GM23338 (cell line): ENCODE data around the gene MEF2D. TPM values are rescaled to one million over a fixed set of nuclear protein-coding genes. Genes with fewer than 3 reads are reported as not detected.

Experiments
- ATAC-seq: fragments of 200-7000 bp; cut with Tn5 transposase; 3 replicates; pipeline ENCODE4 v1.9.1; 2020
- DNase-seq: peaks from one replicate; pipeline ENCODE4 v3.0.0-alpha.2; 2015; ENCODE audit warnings: low spot score
- H2AFZ ChIP-seq: fragments of 200-600 bp; sonication (generic); 2 replicates; pipeline ENCODE4 v1.8.0; 2016; ENCODE audit warnings: antibody characterized with exemption, mild to moderate bottlenecking, moderate library complexity
- H3F3A ChIP-seq: fragments of 200-600 bp; sonication (generic); replicated peaks from 2 replicates; pipeline ENCODE4 v1.8.0; 2017; ENCODE audit warnings: antibody characterized with exemption, mixed run types, low read depth
- H3K27ac ChIP-seq: fragments of 200-600 bp; sonication (generic); 2 replicates; pipeline ENCODE4 v1.6.1; 2016; ENCODE audit warnings: low read depth
- H3K27me3 ChIP-seq: fragments of 200-600 bp; sonication (generic); 2 replicates; pipeline ENCODE4 v1.8.0; 2016; ENCODE audit warnings: mild to moderate bottlenecking, mixed run types, moderate library complexity; ENCODE audit not compliant: insufficient read depth
- H3K36me3 ChIP-seq: fragments of 200-600 bp; sonication (generic); 2 replicates; pipeline ENCODE4 v1.8.0; 2016; ENCODE audit warnings: mild to moderate bottlenecking; ENCODE audit not compliant: insufficient read depth
- H3K4me1 ChIP-seq: fragments of 200-600 bp; sonication (generic); 2 replicates; pipeline ENCODE4 v1.8.0; 2016; ENCODE audit warnings: mild to moderate bottlenecking, moderate library complexity; ENCODE audit not compliant: insufficient read depth
- H3K4me2 ChIP-seq: fragments of 200-600 bp; sonication (generic); 2 replicates; pipeline ENCODE4 v1.7.1; 2017; ENCODE audit warnings: mixed run types
- H3K4me3 ChIP-seq: fragments of 200-600 bp; sonication (generic); 2 replicates; pipeline ENCODE4 v1.6.1; 2016; ENCODE audit warnings: mixed run types
- H3K79me2 ChIP-seq: fragments of 200-600 bp; sonication (generic); replicated peaks from 2 replicates; pipeline ENCODE4 v1.8.0; 2017; ENCODE audit warnings: mild to moderate bottlenecking; ENCODE audit not compliant: insufficient read depth
- H3K9me2 ChIP-seq: fragments of 200-600 bp; sonication (generic); 2 replicates; pipeline ENCODE4 v1.8.0; 2017; ENCODE audit not compliant: insufficient read depth
- H4K20me1 ChIP-seq: fragments of 200-600 bp; sonication (generic); replicated peaks from 2 replicates; pipeline ENCODE4 v1.8.0; 2017; ENCODE audit warnings: mild to moderate bottlenecking; ENCODE audit not compliant: insufficient read depth
- H3K27ac Mint-ChIP-seq: 2 replicates; pipeline ENCODE4 v1.8.0; 2020; ENCODE audit warnings: inconsistent platforms, mild to moderate bottlenecking, moderate library complexity, mixed read lengths
- H3K27me3 Mint-ChIP-seq: 3 replicates; pipeline ENCODE4 v1.8.0; 2022; ENCODE audit warnings: low read depth, mild to moderate bottlenecking, moderate library complexity, mixed read lengths, inconsistent platforms; ENCODE audit not compliant: insufficient read depth, poor library complexity
- H3K36me3 Mint-ChIP-seq: 3 replicates; pipeline ENCODE4 v1.8.0; 2021; ENCODE audit warnings: low read depth, mild to moderate bottlenecking, inconsistent platforms, moderate library complexity, mixed read lengths
- H3K4me1 Mint-ChIP-seq: 3 replicates; pipeline ENCODE4 v1.8.0; 2020; ENCODE audit warnings: mild to moderate bottlenecking, inconsistent platforms, mixed read lengths
- H3K4me3 Mint-ChIP-seq: 3 replicates; pipeline ENCODE4 v1.8.0; 2021; ENCODE audit warnings: moderate library complexity, mild to moderate bottlenecking, inconsistent platforms, mixed read lengths
- H3K9me3 Mint-ChIP-seq: 3 replicates; pipeline ENCODE4 v1.8.0; 2020; ENCODE audit warnings: moderate library complexity, mild to moderate bottlenecking, inconsistent platforms, mixed read lengths
- CREB1 ChIP-seq: fragments of 250-450 bp; sonication (Bioruptor Pico); IDR thresholded peaks from 2 replicates; pipeline ENCODE4 v1.5.0; 2020; ENCODE audit warnings: low read depth, mild to moderate bottlenecking, moderate library complexity
- JUNB ChIP-seq: IDR thresholded peaks from one replicate; pipeline ENCODE4 v1.6.1; 2016; ENCODE audit warnings: antibody characterized with exemption; ENCODE audit not compliant: unreplicated experiment
- NANOG ChIP-seq: IDR thresholded peaks from 2 replicates; pipeline ENCODE4 v1.6.1; 2016; ENCODE audit warnings: antibody characterized with exemption, borderline replicate concordance
- POLR2AphosphoS5 ChIP-seq: IDR thresholded peaks from 2 replicates; pipeline ENCODE4 v1.6.1; 2016; ENCODE audit warnings: antibody characterized with exemption, low read depth
- STAT1 ChIP-seq: IDR thresholded peaks from one replicate; pipeline ENCODE4 v1.6.1; 2016; ENCODE audit warnings: antibody characterized with exemption; ENCODE audit not compliant: unreplicated experiment
- ZNF114 ChIP-seq: fragments of 250-450 bp; sonication (Bioruptor Pico); IDR thresholded peaks from 2 replicates; pipeline ENCODE4 v1.5.0; 2020; ENCODE audit warnings: mild to moderate bottlenecking, moderate library complexity
- ZNF331 ChIP-seq: fragments of 250-450 bp; sonication (Bioruptor Pico); IDR thresholded peaks from 2 replicates; pipeline ENCODE4 v1.5.0; 2020; ENCODE audit warnings: low read depth, mild to moderate bottlenecking, moderate library complexity
- polyA plus RNA-seq: library from polyadenylated mRNA; unstranded; fragments of >200 nt; fragmentation: Nextera tagmentation; extraction: Ambion mirVana; gene quantifications from 2 replicates; pipeline ENCODE4 v1.2.1, GENCODE V29; 2016
- total RNA-seq: library from RNA; depleted of rRNA; stranded (reverse); fragments of >200 nt; shearing (Covaris generic); gene quantifications from 2 replicates; pipeline ENCODE4 v1.2.3, GENCODE V29; 2014
- TF ChIP-seq, protein P1 (sequence below): IDR thresholded peaks from one replicate; pipeline ENCODE4 v1.6.1; 2018; ENCODE audit warnings: antibody characterized with exemption; ENCODE audit not compliant: unreplicated experiment
- TF ChIP-seq, protein P2 (sequence below), 2 experiments: fragments of 200-600 bp in 1 of 2; sonication (generic) in 1 of 2; conservative IDR thresholded peaks; 2 replicates each; pipeline versions ENCODE4 v1.5.1 to v1.6.1; 2016 to 2017; ENCODE audit warnings: antibody characterized with exemption in 2 of 2, low read depth in 2 of 2, mild to moderate bottlenecking in 2 of 2, moderate library complexity in 1 of 2
- TF ChIP-seq, protein P3 (sequence below): fragments of 250-450 bp; sonication (Bioruptor Pico); IDR thresholded peaks from 2 replicates; pipeline ENCODE4 v1.5.0; 2020; ENCODE audit warnings: mild to moderate bottlenecking, moderate library complexity

MEF2D gene
- total and polyA plus RNA-seq, 2 experiments from 2014 or later, result 10.6 to 15.5 TPM

DNA sequence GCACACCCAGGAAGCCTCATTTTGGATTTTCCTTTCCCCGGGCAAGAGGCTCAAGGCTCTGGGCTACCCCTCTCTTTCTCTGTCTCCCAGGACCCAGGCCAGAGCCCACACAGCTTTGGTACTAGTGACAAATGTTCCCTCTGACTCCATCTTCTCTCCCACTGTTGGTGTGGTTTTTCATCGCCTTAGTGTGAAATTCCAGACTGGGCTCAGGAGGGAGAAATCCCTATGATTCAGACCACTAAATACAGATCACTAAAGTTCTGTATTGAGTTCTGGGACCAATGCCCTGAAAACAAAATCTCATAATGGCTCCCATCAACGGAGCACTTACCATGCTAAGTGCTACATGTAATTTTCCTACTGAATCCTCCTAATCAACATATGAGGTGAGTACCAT lies 45.7 kb upstream of the MEF2D start (continued):
- TF ChIP-seq, protein P1, sequence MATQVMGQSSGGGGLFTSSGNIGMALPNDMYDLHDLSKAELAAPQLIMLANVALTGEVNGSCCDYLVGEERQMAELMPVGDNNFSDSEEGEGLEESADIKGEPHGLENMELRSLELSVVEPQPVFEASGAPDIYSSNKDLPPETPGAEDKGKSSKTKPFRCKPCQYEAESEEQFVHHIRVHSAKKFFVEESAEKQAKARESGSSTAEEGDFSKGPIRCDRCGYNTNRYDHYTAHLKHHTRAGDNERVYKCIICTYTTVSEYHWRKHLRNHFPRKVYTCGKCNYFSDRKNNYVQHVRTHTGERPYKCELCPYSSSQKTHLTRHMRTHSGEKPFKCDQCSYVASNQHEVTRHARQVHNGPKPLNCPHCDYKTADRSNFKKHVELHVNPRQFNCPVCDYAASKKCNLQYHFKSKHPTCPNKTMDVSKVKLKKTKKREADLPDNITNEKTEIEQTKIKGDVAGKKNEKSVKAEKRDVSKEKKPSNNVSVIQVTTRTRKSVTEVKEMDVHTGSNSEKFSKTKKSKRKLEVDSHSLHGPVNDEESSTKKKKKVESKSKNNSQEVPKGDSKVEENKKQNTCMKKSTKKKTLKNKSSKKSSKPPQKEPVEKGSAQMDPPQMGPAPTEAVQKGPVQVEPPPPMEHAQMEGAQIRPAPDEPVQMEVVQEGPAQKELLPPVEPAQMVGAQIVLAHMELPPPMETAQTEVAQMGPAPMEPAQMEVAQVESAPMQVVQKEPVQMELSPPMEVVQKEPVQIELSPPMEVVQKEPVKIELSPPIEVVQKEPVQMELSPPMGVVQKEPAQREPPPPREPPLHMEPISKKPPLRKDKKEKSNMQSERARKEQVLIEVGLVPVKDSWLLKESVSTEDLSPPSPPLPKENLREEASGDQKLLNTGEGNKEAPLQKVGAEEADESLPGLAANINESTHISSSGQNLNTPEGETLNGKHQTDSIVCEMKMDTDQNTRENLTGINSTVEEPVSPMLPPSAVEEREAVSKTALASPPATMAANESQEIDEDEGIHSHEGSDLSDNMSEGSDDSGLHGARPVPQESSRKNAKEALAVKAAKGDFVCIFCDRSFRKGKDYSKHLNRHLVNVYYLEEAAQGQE, result no peak
- TF ChIP-seq STAT1, result no peak
- no peak for TF ChIP-seq ZNF114 (CRISPR knock-in tag)

DNA sequence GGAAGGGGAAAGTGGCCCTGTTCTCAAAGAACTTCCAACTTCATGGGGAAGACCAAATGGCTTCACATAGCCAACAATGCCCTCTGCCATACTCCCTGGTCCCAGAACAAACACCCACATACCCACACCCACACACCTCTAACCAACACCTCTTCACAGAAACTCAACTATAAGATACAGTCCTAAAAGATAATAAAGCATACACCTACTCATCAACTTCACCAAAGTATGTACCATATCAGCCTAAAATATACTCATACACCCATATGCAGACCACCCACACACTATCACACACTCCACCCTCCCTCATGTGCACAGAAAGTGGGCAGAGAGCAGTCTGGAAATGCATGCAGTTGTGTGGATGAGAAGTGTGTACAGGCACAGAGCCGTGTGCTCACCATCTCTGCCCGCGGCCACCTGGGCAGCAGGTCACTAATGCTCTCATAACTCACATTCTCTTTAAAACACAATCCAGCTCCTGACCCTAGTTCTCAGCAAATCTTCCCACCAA lies 44.1 kb upstream of the MEF2D start:
- no peaks in the 10 kb centered on the region for H3F3A ChIP-seq
- H3K4me1 ChIP-seq, result no peaks in the 10 kb centered on the region
- Mint-ChIP-seq H3K27ac (no peak overlapping the region), H3K27me3 (peaks cover 7% of the 10 kb centered on the region), H3K36me3 (peaks cover 24% of the 10 kb centered on the region), H3K4me3 (no peak overlapping the region), H3K9me3 (no peaks in the 10 kb centered on the region), H3K4me1 (no peaks in the 10 kb centered on the region)
- no peaks in the 10 kb centered on the region; the same call in 1 of the 2 replicates for H4K20me1 ChIP-seq
- no peak overlapping the region for H3K4me2 ChIP-seq
- H2AFZ ChIP-seq, result no peak overlapping the region
- no peaks in the 10 kb centered on the region for H3K9me2 ChIP-seq
- H3K4me3 ChIP-seq, result no peak overlapping the region
- no peak overlapping the region for H3K27ac ChIP-seq
- H3K36me3 ChIP-seq, result peaks cover 12% of the 10 kb centered on the region; the same call in 1 of the 2 replicates
- DNase-seq, result no peak
- ATAC-seq, result no peak
- H3K27me3 ChIP-seq, result no peaks in the 10 kb centered on the region
- no peaks in the 10 kb centered on the region for H3K79me2 ChIP-seq
- TF ChIP-seq ZNF331 (CRISPR knock-in tag) (no peak), POLR2AphosphoS5 (no peak), CREB1 (CRISPR knock-in tag) (no peak), STAT1 (no peak), NANOG (no peak), ZNF114 (CRISPR knock-in tag) (no peak), JUNB (no peak)
- TF ChIP-seq, protein P1, result no peak
- TF ChIP-seq, protein P2, sequence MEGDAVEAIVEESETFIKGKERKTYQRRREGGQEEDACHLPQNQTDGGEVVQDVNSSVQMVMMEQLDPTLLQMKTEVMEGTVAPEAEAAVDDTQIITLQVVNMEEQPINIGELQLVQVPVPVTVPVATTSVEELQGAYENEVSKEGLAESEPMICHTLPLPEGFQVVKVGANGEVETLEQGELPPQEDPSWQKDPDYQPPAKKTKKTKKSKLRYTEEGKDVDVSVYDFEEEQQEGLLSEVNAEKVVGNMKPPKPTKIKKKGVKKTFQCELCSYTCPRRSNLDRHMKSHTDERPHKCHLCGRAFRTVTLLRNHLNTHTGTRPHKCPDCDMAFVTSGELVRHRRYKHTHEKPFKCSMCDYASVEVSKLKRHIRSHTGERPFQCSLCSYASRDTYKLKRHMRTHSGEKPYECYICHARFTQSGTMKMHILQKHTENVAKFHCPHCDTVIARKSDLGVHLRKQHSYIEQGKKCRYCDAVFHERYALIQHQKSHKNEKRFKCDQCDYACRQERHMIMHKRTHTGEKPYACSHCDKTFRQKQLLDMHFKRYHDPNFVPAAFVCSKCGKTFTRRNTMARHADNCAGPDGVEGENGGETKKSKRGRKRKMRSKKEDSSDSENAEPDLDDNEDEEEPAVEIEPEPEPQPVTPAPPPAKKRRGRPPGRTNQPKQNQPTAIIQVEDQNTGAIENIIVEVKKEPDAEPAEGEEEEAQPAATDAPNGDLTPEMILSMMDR (conservative IDR thresholded peaks at IDR 0.05; ENCODE audit: low read depth in 2 of 2), result no peak
- TF ChIP-seq, protein P3, sequence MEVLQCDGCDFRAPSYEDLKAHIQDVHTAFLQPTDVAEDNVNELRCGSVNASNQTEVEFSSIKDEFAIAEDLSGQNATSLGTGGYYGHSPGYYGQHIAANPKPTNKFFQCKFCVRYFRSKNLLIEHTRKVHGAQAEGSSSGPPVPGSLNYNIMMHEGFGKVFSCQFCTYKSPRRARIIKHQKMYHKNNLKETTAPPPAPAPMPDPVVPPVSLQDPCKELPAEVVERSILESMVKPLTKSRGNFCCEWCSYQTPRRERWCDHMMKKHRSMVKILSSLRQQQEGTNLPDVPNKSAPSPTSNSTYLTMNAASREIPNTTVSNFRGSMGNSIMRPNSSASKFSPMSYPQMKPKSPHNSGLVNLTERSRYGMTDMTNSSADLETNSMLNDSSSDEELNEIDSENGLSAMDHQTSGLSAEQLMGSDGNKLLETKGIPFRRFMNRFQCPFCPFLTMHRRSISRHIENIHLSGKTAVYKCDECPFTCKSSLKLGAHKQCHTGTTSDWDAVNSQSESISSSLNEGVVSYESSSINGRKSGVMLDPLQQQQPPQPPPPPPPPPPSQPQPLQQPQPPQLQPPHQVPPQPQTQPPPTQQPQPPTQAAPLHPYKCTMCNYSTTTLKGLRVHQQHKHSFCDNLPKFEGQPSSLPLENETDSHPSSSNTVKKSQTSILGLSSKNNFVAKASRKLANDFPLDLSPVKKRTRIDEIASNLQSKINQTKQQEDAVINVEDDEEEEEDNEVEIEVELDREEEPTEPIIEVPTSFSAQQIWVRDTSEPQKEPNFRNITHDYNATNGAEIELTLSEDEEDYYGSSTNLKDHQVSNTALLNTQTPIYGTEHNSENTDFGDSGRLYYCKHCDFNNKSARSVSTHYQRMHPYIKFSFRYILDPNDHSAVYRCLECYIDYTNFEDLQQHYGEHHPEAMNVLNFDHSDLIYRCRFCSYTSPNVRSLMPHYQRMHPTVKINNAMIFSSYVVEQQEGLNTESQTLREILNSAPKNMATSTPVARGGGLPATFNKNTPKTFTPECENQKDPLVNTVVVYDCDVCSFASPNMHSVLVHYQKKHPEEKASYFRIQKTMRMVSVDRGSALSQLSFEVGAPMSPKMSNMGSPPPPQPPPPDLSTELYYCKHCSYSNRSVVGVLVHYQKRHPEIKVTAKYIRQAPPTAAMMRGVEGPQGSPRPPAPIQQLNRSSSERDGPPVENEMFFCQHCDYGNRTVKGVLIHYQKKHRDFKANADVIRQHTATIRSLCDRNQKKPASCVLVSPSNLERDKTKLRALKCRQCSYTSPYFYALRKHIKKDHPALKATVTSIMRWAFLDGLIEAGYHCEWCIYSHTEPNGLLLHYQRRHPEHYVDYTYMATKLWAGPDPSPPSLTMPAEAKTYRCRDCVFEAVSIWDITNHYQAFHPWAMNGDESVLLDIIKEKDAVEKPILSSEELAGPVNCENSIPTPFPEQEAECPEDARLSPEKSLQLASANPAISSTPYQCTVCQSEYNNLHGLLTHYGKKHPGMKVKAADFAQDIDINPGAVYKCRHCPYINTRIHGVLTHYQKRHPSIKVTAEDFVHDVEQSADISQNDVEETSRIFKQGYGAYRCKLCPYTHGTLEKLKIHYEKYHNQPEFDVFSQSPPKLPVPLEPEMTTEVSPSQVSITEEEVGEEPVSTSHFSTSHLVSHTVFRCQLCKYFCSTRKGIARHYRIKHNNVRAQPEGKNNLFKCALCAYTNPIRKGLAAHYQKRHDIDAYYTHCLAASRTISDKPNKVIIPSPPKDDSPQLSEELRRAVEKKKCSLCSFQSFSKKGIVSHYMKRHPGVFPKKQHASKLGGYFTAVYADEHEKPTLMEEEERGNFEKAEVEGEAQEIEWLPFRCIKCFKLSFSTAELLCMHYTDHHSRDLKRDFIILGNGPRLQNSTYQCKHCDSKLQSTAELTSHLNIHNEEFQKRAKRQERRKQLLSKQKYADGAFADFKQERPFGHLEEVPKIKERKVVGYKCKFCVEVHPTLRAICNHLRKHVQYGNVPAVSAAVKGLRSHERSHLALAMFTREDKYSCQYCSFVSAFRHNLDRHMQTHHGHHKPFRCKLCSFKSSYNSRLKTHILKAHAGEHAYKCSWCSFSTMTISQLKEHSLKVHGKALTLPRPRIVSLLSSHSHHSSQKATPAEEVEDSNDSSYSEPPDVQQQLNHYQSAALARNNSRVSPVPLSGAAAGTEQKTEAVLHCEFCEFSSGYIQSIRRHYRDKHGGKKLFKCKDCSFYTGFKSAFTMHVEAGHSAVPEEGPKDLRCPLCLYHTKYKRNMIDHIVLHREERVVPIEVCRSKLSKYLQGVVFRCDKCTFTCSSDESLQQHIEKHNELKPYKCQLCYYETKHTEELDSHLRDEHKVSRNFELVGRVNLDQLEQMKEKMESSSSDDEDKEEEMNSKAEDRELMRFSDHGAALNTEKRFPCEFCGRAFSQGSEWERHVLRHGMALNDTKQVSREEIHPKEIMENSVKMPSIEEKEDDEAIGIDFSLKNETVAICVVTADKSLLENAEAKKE (CRISPR knock-in tag), result no peak
